ENCODE data around the gene XRN1. TPM values are rescaled to one million over a fixed set of nuclear protein-coding genes. Genes with fewer than 3 reads are reported as not detected.
"Not testable (repeated sequence)": the region's sequence is repeated elsewhere in the genome, so short reads cannot be mapped to it uniquely, and the experiment has no call there.

Gene XRN1
- total RNA-seq, 6 experiments from 2014 or later = 26.1 to 36.1 (median 31.3) TPM

DNA sequence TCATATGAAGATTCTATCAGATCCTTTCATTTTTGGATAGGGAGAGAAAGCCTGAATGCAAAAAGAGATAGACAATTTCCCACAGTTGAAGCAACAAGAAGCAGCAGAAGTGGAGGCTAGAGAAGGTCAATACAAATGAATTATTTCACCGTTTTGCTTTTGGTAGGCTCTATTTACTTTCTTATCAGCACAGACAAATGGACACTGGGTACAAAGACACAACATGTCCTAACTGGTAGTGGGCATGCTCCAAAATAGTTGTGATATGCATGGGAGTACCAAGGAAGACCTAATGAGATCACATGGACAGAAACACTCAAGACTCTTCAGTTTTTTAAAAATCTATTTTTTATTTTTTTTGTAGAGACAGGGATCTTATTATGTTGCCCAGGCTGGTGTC lies 99.4 kb downstream of the XRN1 start:
- H3K27ac Mint-ChIP-seq = no peak overlapping the region

DNA sequence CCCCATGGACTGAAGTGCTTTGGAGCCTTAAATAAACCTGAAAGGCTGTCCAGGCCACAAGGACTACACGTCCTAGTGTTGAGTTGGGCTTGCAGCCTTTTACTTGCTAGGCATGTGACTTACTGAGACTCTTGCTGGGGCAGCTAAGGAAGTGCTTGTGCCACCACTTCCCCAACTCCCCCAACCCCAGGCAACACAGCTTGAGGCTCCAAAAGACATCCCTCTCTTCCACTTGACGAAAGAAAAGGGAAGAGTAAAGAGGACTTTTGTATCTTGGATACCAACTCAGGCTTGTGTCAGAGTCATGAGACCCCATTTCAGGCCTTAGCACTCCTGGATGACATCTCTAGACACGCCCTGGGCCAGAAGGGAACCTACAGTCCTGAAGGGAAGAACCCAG lies 109.8 kb downstream of the XRN1 start:
- peaks cover 49% of the 10 kb centered on the region for H3K36me3 Mint-ChIP-seq (ENCODE audit: low read depth)
- no peak for DNase-seq
- H3K27ac Mint-ChIP-seq = no peak overlapping the region
- no peaks in the 10 kb centered on the region for H3K4me1 Mint-ChIP-seq (ENCODE audit: low read depth)
- no peak overlapping the region for H3K4me3 Mint-ChIP-seq
- H3K9me3 Mint-ChIP-seq = peaks cover 7% of the 10 kb centered on the region; the same call in 1 of the 2 replicates
- no peaks in the 10 kb centered on the region; the same call in 1 of the 2 replicates for H3K27me3 Mint-ChIP-seq (ENCODE audit: insufficient read depth)
- no peak for TF ChIP-seq CTCF (IDR thresholded peaks at IDR 0.05)

More for the DNA sequence above, 99.4 kb downstream of the XRN1 start:
- no peak overlapping the region for H3K4me3 Mint-ChIP-seq
- no peak for DNase-seq
- no peaks in the 10 kb centered on the region for H3K9me3 Mint-ChIP-seq
- H3K27me3 Mint-ChIP-seq (ENCODE audit: insufficient read depth) = no peaks in the 10 kb centered on the region
- H3K4me1 Mint-ChIP-seq (ENCODE audit: low read depth) = peaks cover 10% of the 10 kb centered on the region
- TF ChIP-seq CTCF (IDR thresholded peaks at IDR 0.05) = no peak
- H3K36me3 Mint-ChIP-seq (ENCODE audit: low read depth) = peaks cover 22% of the 10 kb centered on the region

- peaks cover 17% of the 10 kb centered on the region for H3K36me3 Mint-ChIP-seq (ENCODE audit: low read depth)
- H3K27ac Mint-ChIP-seq = no peak overlapping the region
- TF ChIP-seq CTCF (IDR thresholded peaks at IDR 0.05) = no peak
- no peaks in the 10 kb centered on the region for H3K27me3 Mint-ChIP-seq (ENCODE audit: insufficient read depth)
- H3K4me3 Mint-ChIP-seq = no peak overlapping the region
- H3K4me1 Mint-ChIP-seq (ENCODE audit: low read depth) = no peaks in the 10 kb centered on the region
- no peak for DNase-seq
- no peaks in the 10 kb centered on the region for H3K9me3 Mint-ChIP-seq
These were observed 115.4 kb downstream of the XRN1 start for GRCh38 chr3:142332390-142332789.

GRCh38 chr3:142324275-142324953 lies 123.4 kb downstream of the XRN1 start:
- peaks cover 49% of the 10 kb centered on the region for H3K36me3 Mint-ChIP-seq (ENCODE audit: low read depth)

DNA sequence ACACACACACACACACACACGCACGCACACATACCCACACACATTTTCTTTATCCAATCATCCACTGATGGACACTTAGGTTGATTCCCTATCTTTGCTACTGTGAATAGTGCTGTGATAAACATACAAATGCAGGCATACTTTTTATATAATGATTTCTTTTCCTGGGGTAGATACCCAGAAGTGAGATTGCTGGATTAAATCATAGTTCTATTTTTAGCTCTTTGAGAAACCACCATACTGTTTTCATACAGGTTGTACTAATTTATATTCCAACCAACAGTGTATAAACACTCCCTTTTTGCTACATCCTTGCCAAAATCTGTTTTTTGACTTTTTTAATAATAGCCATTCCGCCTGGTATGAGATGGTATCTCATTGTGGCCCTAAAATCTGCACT lies 127.9 kb downstream of the XRN1 start:
- Mint-ChIP-seq H3K4me1 (ENCODE audit: low read depth) (peaks cover 68% of the 10 kb centered on the region), H3K27me3 (ENCODE audit: insufficient read depth) (peaks cover 4% of the 10 kb centered on the region; the same call in 1 of the 2 replicates), H3K4me3 (peak overlapping the region; percentile 23; the same call in 1 of the 2 replicates), H3K27ac (peak overlapping the region; percentile 69), H3K36me3 (ENCODE audit: low read depth) (peaks cover 43% of the 10 kb centered on the region), H3K9me3 (peaks cover 14% of the 10 kb centered on the region)
- DNase-seq = no peak
- no peak for TF ChIP-seq CTCF (IDR thresholded peaks at IDR 0.05)

More at GRCh38 chr3:142324275-142324953, 123.4 kb downstream of the XRN1 start:
- Mint-ChIP-seq H3K9me3 (peaks cover 11% of the 10 kb centered on the region), H3K4me1 (ENCODE audit: low read depth) (peaks cover 26% of the 10 kb centered on the region)
- H3K27me3 Mint-ChIP-seq (ENCODE audit: insufficient read depth); DNase-seq; H3K4me3 Mint-ChIP-seq; H3K27ac Mint-ChIP-seq: not testable (repeated sequence)

DNA sequence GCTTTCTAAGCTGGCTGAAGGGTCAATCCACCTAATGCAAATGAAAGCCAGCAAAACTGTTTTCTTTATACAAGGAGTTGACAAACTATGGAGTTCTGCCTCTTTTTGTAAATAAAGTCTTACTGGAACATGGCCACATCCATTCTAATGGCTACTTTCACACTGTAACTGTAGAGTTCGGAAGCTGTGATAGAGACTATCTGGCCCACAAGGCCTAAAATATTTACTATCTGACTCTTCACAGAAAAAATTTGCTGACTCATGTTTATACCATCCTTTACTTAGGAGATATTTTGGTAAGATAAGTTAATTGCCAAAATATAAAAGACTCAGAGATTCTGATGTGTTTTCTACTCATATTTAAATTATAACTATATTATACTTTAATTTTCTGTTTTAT lies 128.7 kb downstream of the XRN1 start:
- peak overlapping the region; percentile 69 for H3K27ac Mint-ChIP-seq
- peaks cover 5% of the 10 kb centered on the region; the same call in 1 of the 2 replicates for H3K27me3 Mint-ChIP-seq (ENCODE audit: insufficient read depth)
- no peak for TF ChIP-seq CTCF (IDR thresholded peaks at IDR 0.05)
- H3K9me3 Mint-ChIP-seq = peaks cover 15% of the 10 kb centered on the region
- peaks cover 70% of the 10 kb centered on the region for H3K4me1 Mint-ChIP-seq (ENCODE audit: low read depth)
- H3K4me3 Mint-ChIP-seq = peak overlapping the region; percentile 57
- peaks cover 42% of the 10 kb centered on the region for H3K36me3 Mint-ChIP-seq (ENCODE audit: low read depth)
- peak; percentile 70 for DNase-seq
